HG03575 (cell line): Measurements from ENCODE around the gene POU4F2.

Source experiments
- ATAC-seq: cut with Tn5 transposase; IDR thresholded peaks from one replicate; pipeline ENCODE4 v1.9.1; 2021; ENCODE audit not compliant: unreplicated experiment, insufficient number of reproducible peaks, low FRiP score; ENCODE audit errors: extremely low read depth

POU4F2 gene, protein sequence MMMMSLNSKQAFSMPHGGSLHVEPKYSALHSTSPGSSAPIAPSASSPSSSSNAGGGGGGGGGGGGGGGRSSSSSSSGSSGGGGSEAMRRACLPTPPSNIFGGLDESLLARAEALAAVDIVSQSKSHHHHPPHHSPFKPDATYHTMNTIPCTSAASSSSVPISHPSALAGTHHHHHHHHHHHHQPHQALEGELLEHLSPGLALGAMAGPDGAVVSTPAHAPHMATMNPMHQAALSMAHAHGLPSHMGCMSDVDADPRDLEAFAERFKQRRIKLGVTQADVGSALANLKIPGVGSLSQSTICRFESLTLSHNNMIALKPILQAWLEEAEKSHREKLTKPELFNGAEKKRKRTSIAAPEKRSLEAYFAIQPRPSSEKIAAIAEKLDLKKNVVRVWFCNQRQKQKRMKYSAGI

DNA sequence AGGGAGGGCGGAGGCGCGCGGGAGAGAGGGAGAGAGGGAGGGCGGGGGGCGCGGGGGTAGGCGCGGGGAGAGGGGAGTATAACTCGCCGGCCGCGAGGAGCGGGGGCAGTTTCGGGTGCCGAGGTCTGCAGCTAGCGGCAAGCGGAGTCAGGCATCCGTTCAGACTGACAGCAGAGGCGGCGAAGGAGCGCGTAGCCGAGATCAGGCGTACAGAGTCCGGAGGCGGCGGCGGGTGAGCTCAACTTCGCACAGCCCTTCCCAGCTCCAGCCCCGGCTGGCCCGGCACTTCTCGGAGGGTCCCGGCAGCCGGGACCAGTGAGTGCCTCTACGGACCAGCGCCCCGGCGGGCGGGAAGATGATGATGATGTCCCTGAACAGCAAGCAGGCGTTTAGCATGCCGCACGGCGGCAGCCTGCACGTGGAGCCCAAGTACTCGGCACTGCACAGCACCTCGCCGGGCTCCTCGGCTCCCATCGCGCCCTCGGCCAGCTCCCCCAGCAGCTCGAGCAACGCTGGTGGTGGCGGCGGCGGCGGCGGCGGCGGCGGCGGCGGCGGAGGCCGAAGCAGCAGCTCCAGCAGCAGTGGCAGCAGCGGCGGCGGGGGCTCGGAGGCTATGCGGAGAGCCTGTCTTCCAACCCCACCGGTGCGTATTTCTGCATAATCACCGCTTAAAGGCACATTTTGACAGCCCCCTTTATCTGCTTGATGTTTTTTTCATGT, at the start of gene POU4F2:
Gene POU4F2 (plus strand): TSS at position 108 of the 720 bp plus-strand sequence. CDS start 248 bp downstream, at position 356.
- ATAC-seq, result no peak

DNA sequence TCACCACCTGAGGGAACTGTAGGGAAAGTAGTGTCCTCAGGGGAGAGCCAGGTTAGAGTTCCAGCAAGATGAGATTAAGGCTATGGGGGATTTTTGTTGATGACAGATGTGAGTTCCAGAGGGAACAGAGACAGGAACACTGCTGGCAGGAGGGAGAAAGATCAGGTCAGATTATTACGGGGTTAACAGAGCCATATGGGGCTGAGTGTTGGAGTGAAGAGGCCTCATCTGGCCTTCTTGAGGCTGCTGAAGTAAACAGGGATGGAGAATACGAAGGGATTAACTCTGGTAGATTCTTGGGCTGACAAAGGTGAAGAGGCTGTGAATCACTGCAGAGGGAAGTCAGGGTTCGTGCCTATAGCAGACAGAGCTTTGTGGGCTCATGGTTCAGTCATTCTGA, 47.9 kb upstream of the POU4F2 start:
- no peak for ATAC-seq

- ATAC-seq, result no peak
Measured at GRCh38 chr4:146592019-146592418, 46.7 kb upstream of the POU4F2 start.

GRCh38 chr4:146632770-146633470, 5.8 kb upstream of the POU4F2 start:
- no peak for ATAC-seq

DNA sequence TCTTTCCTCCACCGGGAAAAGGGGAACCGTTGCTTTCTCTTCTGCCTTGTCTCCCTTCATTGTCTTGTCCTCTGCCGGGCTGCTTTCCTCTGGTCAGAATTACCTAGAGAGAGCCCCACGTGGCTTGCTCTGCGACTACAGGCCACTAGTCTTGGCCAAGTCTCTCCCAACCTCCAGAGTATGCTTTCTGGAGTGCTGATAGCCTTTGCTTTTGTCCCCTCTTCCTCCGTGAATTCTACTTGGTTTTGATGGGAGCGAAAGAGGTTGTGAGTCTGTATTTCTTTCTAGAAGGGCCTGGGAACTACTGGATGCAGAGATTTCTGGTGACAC, 5.3 kb upstream of the POU4F2 start:
- ATAC-seq, result no peak

- no peak for ATAC-seq
Measured at GRCh38 chr4:146634825-146635224, 3.9 kb upstream of the POU4F2 start.

- no peak for ATAC-seq
Measured at GRCh38 chr4:146637621-146638332, 916 bp upstream of the POU4F2 start.

GRCh38 chr4:146638333-146638785, 334 bp upstream of the POU4F2 start:
- no peak for ATAC-seq

DNA sequence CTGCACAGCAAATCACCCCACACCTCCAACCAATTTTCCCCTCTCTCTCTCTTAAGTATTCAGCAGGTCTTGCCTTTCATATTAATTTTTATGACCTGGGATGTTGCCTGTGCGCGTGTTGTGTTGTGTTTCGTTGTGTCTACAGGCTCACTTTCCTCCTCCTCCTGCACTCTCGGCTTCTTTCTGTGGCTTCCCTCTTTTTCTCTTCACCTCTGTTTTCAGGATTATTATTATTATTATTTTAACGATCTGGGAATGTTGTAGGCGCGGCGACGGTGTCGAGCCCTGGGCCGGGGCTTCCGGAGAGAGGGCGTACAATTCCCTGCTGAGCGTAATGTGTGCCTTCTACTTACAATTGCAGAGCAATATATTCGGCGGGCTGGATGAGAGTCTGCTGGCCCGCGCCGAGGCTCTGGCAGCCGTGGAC, 826 bp downstream of the POU4F2 start:
- no peak for ATAC-seq

DNA sequence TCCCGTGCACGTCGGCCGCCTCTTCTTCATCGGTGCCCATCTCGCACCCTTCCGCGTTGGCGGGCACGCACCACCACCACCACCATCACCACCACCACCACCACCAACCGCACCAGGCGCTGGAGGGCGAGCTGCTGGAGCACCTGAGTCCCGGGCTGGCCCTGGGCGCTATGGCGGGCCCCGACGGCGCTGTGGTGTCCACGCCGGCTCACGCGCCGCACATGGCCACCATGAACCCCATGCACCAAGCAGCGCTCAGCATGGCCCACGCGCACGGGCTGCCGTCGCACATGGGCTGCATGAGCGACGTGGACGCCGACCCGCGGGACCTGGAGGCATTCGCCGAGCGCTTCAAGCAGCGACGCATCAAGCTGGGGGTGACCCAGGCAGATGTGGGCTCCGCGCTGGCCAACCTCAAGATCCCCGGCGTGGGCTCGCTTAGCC, 1.4 kb downstream of the POU4F2 start:
- ATAC-seq, result no peak

- ATAC-seq, result no peak
Measured at GRCh38 chr4:146640465-146641061, 1.9 kb downstream of the POU4F2 start.

- ATAC-seq, result no peak
Measured at GRCh38 chr4:146641762-146642161, 3.1 kb downstream of the POU4F2 start.

- no peak for ATAC-seq
Measured at GRCh38 chr4:146643812-146644401, 5.2 kb downstream of the POU4F2 start.

DNA sequence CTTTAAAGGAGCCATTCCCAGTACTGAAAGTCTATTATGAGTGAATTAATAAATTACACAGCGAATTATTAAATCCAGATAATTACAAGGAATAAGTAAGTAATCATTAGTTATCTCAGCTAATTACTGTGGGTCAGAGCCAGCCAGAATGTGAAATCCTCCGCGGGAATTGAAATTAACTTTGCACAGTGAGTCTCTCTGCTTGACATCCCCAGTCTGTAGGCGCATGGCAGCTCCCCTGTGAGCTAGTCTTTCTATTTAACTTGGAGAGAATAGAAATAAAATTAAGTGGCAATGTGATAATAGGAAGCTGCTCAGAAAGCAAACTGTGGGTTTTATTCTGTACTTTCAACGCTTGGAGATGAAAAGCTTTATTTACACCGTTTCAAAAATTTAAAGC, 7.2 kb downstream of the POU4F2 start:
- no peak for ATAC-seq

DNA sequence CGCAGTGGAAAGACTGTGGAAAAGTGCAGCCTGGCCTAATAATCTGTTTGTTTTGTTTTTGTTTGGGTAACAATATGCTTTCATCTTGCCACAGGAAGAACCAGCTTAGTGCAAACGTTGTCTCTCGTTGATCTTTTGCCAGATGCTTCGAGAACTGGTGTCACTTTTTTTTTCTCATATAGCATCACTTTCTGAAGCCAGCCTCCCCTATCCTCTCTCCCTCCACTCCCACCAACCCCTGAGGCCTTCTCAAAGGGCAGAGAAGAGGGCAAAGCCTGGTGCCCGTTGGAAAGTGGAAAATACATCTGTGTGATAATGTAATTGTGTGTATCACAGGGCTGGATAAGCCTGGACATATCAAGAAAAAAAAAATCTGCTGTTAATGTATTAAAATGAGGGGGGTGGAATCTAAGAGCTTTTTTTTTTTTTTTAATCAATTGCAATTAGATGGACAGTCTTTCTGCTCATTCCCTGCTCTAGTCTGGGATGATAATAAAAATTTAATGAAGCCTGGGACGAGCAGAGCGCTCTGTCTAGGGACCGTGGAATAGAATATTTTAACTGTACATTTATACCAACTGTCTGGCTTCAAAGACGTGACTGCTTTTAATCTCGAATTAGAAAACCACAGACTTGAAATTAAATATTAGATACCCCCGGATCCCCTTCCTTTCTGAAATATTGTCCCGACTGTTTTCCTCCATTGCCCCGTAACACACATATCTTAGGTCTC, 8.1 kb downstream of the POU4F2 start:
- no peak for ATAC-seq

GRCh38 chr4:146647615-146648460, 9.1 kb downstream of the POU4F2 start:
- no peak for ATAC-seq

DNA sequence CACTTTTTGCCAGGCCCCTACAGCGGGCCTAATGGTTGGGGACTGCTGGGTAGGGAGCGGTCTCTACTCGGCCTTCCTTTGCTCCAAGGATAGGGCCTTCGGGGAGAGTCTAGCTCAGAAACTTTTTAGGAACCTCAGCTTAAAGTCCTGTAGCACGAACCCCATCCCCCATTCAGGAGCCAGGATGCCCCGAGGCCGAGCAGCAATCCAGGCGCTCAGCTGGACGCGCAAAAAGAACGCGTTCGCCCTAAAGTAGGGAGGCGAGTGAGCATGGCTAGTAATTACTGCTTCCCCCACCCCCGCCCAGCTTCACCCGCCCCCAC, 9.7 kb downstream of the POU4F2 start:
- ATAC-seq, result no peak
